Skeletal muscle tissue (tissue), 4 donors: ENCODE data around the gene SNAP23. TPM values are rescaled to one million over a fixed set of nuclear protein-coding genes. Genes with fewer than 3 reads are reported as not detected.
A peak's percentile ranks its signal among the peaks of the same experiment; 100 is the strongest.

Source experiments
- H3K27ac ChIP-seq: one replicate; pipeline ENCODE4 v1.7.0; 2013; ENCODE audit warnings: mild to moderate bottlenecking, low read depth, low read length, inconsistent platforms
- H3K27me3 ChIP-seq, 3 donors: one replicate each; pipeline ENCODE4 v1.7.0; 2013; ENCODE audit warnings: low read length in 3 of 3; ENCODE audit not compliant: control insufficient read depth in 3 of 3, insufficient read depth in 3 of 3
- H3K36me3 ChIP-seq, 3 donors: one replicate each; pipeline ENCODE4 v1.7.0; 2013; ENCODE audit warnings: low read length in 3 of 3; ENCODE audit not compliant: control insufficient read depth in 3 of 3, insufficient read depth in 3 of 3
- H3K4me1 ChIP-seq, 3 donors: one replicate each; pipeline ENCODE4 v1.7.0; 2013; ENCODE audit warnings: low read length in 3 of 3, mild to moderate bottlenecking in 3 of 3; ENCODE audit not compliant: control insufficient read depth in 3 of 3, insufficient read depth in 3 of 3
- H3K4me3 ChIP-seq, 3 donors: one replicate each; pipeline ENCODE4 v1.7.0; 2013; ENCODE audit warnings: low read length in 3 of 3
- H3K9ac ChIP-seq, 3 donors: one replicate each; pipeline ENCODE4 v1.7.0; 2013; ENCODE audit warnings: low read length in 3 of 3, mild to moderate bottlenecking in 3 of 3, moderate library complexity in 2 of 3, low read depth in 1 of 3
- H3K9me3 ChIP-seq, 3 donors: one replicate each; pipeline ENCODE4 v1.7.0; 2013; ENCODE audit warnings: low read length in 3 of 3; ENCODE audit not compliant: control insufficient read depth in 3 of 3
- total RNA-seq: library from RNA; depleted of rRNA; stranded (reverse); fragments of >200 nt; gene quantifications from one replicate; pipeline ENCODE4 v1.2.3, GENCODE V29; 2014
- donor health status: Osteomylitis.

The SNAP23 gene
- total RNA-seq, 1 donor from 2014 or later: 50.6 TPM

- H3K4me1 ChIP-seq: peaks cover 9 to 22% (median 10%) of the 10 kb centered on the region in 3 donors
- no peak overlapping the region for H3K4me3 ChIP-seq
- no peak overlapping the region for H3K9ac ChIP-seq
- no peaks in the 10 kb centered on the region for H3K27me3 ChIP-seq
- no peaks in the 10 kb centered on the region for H3K9me3 ChIP-seq
- peaks cover 2 to 9% (median 8%) of the 10 kb centered on the region in 3 donors for H3K36me3 ChIP-seq
- H3K27ac ChIP-seq: peak overlapping the region; percentile 23
Observed at GRCh38 chr15:42461261-42461660, 34.2 kb upstream of the SNAP23 start.

- H3K4me1 ChIP-seq: peaks cover 0 to 9% (median 0%) of the 10 kb centered on the region in 3 donors
- H3K9me3 ChIP-seq: no peaks in the 10 kb centered on the region
- no peaks in the 10 kb centered on the region for H3K27me3 ChIP-seq
- no peak overlapping the region for H3K4me3 ChIP-seq
- H3K36me3 ChIP-seq: peaks cover 2 to 9% (median 8%) of the 10 kb centered on the region in 3 donors
- no peak overlapping the region for H3K27ac ChIP-seq
- no peak overlapping the region for H3K9ac ChIP-seq
Observed at GRCh38 chr15:42465520-42466259, 29.7 kb upstream of the SNAP23 start.

GRCh38 chr15:42471002-42471401 lies 24.4 kb upstream of the SNAP23 start:
- Histone ChIP-seq H3K27me3 (no peaks in the 10 kb centered on the region), H3K36me3 (no peaks in the 10 kb centered on the region), H3K9me3 (no peaks in the 10 kb centered on the region), H3K4me1 (peaks cover 12 to 23% (median 20%) of the 10 kb centered on the region in 3 donors), H3K27ac (peak overlapping the region; percentile 55), H3K9ac (peak overlapping the region in 2 of 3 donors; percentile 10 to 46), H3K4me3 (no peak overlapping the region)

- no peak overlapping the region for H3K27ac ChIP-seq
- no peaks in the 10 kb centered on the region for H3K27me3 ChIP-seq
- no peak overlapping the region for H3K9ac ChIP-seq
- no peaks in the 10 kb centered on the region for H3K9me3 ChIP-seq
- no peaks in the 10 kb centered on the region for H3K36me3 ChIP-seq
- H3K4me1 ChIP-seq: peaks cover 12 to 23% (median 20%) of the 10 kb centered on the region in 3 donors
- no peak overlapping the region for H3K4me3 ChIP-seq
Observed at GRCh38 chr15:42474827-42475226, 20.6 kb upstream of the SNAP23 start.

- Histone ChIP-seq H3K9me3 (no peaks in the 10 kb centered on the region), H3K4me3 (no peak overlapping the region), H3K27ac (no peak overlapping the region), H3K4me1 (peaks cover 0 to 5% (median 4%) of the 10 kb centered on the region in 3 donors), H3K27me3 (no peaks in the 10 kb centered on the region), H3K9ac (no peak overlapping the region), H3K36me3 (peaks cover 0 to 2% (median 0%) of the 10 kb centered on the region in 3 donors)
Observed at GRCh38 chr15:42482701-42483100, 12.7 kb upstream of the SNAP23 start.

- H3K36me3 ChIP-seq: peaks cover 0 to 2% (median 0%) of the 10 kb centered on the region in 3 donors
- no peaks in the 10 kb centered on the region for H3K27me3 ChIP-seq
- peaks cover 4 to 5% (median 5%) of the 10 kb centered on the region in 3 donors for H3K4me1 ChIP-seq
- H3K27ac ChIP-seq: no peak overlapping the region
- no peak overlapping the region for H3K4me3 ChIP-seq
- H3K9ac ChIP-seq: no peak overlapping the region
- H3K9me3 ChIP-seq: no peaks in the 10 kb centered on the region
Observed at GRCh38 chr15:42483677-42484076, 11.8 kb upstream of the SNAP23 start.

GRCh38 chr15:42490291-42490670 lies 5.2 kb upstream of the SNAP23 start:
- H3K4me3 ChIP-seq: peak overlapping the region; percentile 78 to 98 (median 96)
- peaks cover 0 to 2% (median 0%) of the 10 kb centered on the region in 3 donors for H3K36me3 ChIP-seq
- H3K27ac ChIP-seq: peak overlapping the region; percentile 92
- H3K27me3 ChIP-seq: no peaks in the 10 kb centered on the region
- H3K4me1 ChIP-seq: peaks cover 8 to 15% (median 9%) of the 10 kb centered on the region in 3 donors
- peak overlapping the region; percentile 87 to 99 (median 95) for H3K9ac ChIP-seq
- H3K9me3 ChIP-seq: no peaks in the 10 kb centered on the region

- Histone ChIP-seq H3K9ac (peak within 1 kb of the TSS; percentile 87 to 99 (median 95)), H3K27ac (peak within 1 kb of the TSS; percentile 92), H3K27me3 (no peaks in the 10 kb centered on the region), H3K9me3 (no peaks in the 10 kb centered on the region), H3K36me3 (peaks cover 0 to 2% (median 0%) of the 10 kb centered on the region in 3 donors), H3K4me1 (peaks cover 9 to 15% (median 13%) of the 10 kb centered on the region in 3 donors), H3K4me3 (peak within 1 kb of the TSS; percentile 78 to 98 (median 96))
Observed at GRCh38 chr15:42490671-42491538, 4.5 kb upstream of the SNAP23 start, which contains the start of gene ZNF106. TSS of gene ZNF106 (minus strand) at chr15:42491141. CDS start at chr15:42472289, 18,852 bp downstream.

GRCh38 chr15:42491539-42492225 lies 3.8 kb upstream of the SNAP23 start:
- Histone ChIP-seq H3K36me3 (peaks cover 0 to 2% (median 0%) of the 10 kb centered on the region in 3 donors), H3K9ac (peak overlapping the region; percentile 87 to 99 (median 95)), H3K4me1 (peaks cover 15 to 22% (median 21%) of the 10 kb centered on the region in 3 donors), H3K27ac (peak overlapping the region; percentile 92), H3K9me3 (no peaks in the 10 kb centered on the region), H3K4me3 (peak overlapping the region; percentile 78 to 98 (median 96)), H3K27me3 (no peaks in the 10 kb centered on the region)
